HG03196 (cell line): ENCODE measurements around the gene TSHZ2.
"Not testable (repeated sequence)": the region's sequence is repeated elsewhere in the genome, so short reads cannot be mapped to it uniquely, and the experiment has no call there.

Source experiments
- ATAC-seq: cut with Tn5 transposase; IDR thresholded peaks from one replicate; pipeline ENCODE4 v1.9.1; 2021; ENCODE audit not compliant: unreplicated experiment

Gene TSHZ2

GRCh38 chr20:53080969-53081871 is 109.1 kb downstream of the TSHZ2 start:
- ATAC-seq: no peak

GRCh38 chr20:53081916-53082863 is 110.0 kb downstream of the TSHZ2 start:
- no peak for ATAC-seq

DNA sequence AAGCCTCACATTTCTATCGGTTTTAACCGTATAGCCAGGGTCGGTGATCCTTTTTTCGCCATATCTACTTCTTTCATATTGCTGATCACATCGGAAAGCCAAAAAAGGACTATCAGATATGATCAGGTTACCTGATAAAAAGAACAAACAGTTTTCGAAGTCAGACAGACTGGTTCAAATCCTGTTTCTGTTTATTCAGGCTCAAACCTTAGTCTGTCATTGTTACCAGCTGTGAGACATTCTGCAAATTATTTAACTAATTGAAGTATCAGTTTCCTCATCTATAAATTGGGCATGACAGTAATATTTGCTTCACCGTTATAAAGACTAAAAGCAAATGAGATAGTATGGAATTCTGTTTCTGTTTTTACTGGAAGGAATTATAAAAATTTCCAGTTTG is 111.3 kb downstream of the TSHZ2 start:
- no peak for ATAC-seq

GRCh38 chr20:53084408-53084997 is 112.3 kb downstream of the TSHZ2 start:
- no peak for ATAC-seq

- no peak for ATAC-seq
Measured at GRCh38 chr20:53085720-53086119, 113.6 kb downstream of the TSHZ2 start.

DNA sequence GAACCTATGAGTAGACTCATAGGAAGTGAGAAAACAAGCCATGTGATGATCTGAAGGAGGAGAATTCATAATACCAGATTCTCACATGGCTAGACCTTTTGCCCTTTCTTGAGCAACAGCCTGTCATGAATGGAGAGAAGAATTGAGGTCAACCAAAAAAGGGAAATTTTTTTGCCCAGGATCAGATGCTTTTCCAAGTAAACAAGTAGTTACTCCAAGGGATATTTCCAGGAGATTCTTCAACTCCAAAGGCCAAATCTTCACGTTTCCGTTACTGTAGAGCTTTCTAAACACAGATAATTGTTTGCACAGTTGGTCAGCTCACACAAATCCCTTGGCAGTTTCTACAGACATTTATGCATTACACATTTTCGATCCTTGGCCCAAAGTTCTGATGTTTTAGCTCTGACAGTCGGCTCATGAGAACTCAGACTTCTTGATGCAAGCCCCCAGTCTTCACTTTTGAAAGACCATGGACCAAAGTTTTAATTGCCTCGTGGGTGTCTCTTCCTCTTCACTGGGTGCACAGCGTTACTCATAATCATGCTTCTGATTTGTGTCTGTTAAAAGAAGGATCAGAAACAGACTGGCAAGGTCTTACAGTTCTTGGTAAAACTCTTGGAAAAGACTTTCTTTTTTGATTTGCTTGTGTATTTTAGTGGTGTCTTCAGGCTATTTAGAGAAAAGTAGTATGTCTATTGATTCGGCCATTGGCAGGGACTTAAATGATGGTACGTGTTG is 115.0 kb downstream of the TSHZ2 start:
- ATAC-seq: no peak

- no peak for ATAC-seq
Measured at GRCh38 chr20:53088786-53089185, 116.6 kb downstream of the TSHZ2 start.

DNA sequence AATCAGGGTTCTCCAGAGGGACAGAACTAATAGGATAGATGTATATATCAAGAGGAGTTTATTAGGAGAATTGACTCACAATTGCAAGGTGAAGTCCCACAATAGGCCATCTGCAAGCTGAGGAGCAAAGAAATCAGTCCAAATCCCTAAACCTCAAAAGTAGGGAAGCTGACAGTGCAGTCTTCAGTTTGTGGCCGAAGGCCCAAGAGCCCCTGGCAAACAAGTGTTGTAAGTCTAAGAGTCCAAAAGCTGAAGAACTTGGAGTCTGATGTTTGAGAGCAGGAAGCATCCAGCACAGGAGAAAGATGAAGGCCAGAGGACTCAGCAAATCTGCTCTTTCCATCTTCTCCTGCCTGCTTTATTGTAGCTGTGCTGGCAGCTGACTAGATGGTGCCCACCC is 117.7 kb downstream of the TSHZ2 start:
- ATAC-seq: not testable (repeated sequence)

GRCh38 chr20:53091789-53092188 is 119.6 kb downstream of the TSHZ2 start:
- ATAC-seq: no peak

DNA sequence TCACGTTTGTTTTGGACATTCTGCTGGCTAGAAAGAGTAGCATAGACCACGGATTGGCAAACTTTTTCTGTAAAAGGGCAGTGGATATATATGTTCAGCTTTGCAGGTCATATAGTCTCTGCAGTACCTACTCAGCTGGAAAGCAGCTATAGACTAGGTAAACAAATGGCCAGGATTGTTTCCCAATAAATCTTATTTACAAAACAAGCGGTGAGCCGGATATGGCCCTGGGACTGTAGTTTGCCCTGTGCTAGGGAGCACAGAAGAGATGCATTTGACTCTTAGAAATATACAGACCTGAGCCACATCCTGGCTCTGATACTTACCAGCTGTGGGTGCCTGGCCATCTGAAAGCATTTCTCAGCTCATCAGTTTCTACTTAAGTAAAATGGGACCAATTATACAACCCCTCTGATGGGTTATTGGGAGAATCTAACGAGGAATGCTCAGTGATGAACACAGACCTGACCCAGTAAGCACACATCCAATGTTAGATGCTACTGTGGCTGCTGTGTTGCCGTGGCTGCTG is 120.7 kb downstream of the TSHZ2 start:
- ATAC-seq: no peak

- ATAC-seq: no peak
Measured at GRCh38 chr20:53097371-53097770, 125.2 kb downstream of the TSHZ2 start.

- no peak for ATAC-seq
Measured at GRCh38 chr20:53097791-53098190, 125.6 kb downstream of the TSHZ2 start.

DNA sequence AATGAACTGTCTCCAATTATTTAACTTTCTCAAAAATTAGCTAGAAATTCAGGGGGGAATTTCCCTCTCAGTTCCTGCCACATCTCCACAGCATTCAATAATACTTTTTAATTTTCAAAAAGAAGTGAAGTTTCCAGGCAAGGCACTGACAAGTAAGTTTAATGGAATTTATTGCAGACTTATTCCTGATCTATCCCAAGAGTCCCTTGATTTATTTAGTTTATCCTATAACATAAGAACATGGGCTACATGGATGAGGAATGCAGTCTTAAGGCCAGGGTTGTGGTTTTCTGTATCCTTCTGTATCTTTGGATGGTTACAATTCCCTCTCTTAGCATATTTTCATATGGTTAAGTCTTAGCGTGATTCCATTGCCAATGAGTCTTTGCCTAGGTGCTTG is 126.5 kb downstream of the TSHZ2 start:
- no peak for ATAC-seq

DNA sequence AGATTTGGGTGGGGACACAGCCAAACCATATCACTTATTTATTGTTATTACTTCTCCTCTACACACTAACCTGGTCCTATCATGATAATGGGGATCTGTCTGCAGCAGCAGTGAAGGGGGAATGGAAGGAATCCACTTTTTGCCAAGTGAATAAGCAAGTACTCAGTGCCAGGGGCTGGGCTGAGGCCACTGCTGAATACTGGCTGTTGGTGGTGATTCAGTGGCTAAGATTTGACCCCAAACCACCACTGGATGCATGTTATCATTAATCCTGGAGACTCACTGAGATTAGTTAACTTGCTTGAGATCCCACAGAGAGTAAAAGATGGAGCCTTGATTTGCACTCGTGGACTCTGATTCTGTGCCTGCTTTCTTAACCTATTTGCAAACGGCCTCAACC is 127.7 kb downstream of the TSHZ2 start:
- no peak for ATAC-seq

- ATAC-seq: no peak
Measured at GRCh38 chr20:53100476-53100911, 128.3 kb downstream of the TSHZ2 start.

DNA sequence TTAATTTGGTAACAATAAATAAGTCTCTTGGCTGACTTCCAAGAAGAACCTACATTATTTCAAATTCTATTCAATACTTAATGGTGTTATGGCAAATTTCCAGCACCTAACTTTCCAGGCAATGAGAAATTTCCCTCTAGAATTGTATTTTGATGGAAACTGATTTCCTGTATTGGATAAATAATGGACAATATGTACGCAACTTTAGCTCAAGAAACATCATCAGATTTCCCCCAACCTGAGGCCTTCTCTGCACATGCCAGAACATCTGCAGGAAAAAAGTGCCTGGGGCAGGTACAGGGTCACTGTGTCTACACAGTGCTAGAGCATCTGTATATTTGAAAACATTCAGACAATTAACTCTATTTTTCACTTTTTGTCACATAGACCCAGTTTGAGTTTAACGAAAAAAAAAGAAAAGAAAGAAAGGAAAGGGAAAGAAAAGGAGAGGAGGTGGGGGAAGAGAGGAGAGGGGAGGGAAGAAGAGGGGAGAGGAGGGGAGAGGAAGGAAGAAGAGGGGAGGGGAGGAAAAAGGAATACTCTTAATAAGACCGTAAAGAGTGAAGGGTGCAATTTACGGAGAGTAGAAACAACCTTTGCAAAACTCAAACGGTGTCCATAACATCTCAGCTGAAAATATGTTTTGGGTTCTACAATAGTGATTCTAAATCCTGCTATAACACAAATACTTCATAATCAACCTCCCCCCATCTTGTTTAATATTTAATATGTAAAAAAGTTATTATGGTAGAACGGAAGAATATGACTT is 130.0 kb downstream of the TSHZ2 start:
- no peak for ATAC-seq

DNA sequence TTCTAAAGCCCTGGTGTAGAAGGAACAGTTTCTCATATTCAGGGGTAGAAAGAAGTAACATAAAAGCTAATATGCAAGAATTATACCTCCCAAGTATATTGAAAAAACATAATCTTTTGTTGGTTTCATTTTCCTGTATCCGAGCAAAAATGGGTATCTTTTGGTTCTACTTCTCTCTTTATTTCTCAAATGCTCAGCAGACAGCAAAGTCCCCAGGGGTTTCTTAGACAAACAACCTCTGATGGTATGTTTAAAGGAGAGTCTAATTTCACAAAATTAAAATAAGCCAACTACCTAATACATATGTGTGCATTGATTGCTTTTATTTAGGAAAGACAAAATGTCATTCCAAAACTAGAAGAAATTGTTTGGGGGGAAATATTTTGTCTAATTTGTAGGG is 131.0 kb downstream of the TSHZ2 start:
- ATAC-seq: no peak

DNA sequence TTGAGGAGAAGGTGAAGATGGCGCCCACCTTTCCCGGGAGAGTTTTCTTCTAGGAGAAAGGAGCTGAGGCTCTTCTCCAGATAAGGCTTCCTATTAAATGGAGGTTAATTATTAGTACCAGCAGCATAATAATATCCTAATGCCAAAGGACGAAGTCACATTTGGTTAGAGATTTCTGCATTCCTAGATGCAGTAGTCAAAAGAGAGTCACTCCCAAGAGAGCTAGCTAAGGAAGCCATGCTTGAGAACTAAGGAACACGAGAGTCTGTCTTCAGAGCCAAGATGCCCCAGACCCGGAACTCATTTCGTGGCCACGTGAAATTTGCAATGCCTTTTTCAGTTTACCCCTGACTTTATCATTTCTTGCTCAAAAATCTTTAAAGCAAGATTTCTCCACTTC is 132.7 kb downstream of the TSHZ2 start:
- no peak for ATAC-seq

GRCh38 chr20:53116733-53117132 is 144.6 kb downstream of the TSHZ2 start:
- no peak for ATAC-seq

- no peak for ATAC-seq
Measured at GRCh38 chr20:53122853-53123252, 150.7 kb downstream of the TSHZ2 start.
